Smooth muscle cell (in vitro differentiated cells): ENCODE data around the gene DUSP6. TPM values are rescaled to one million over a fixed set of nuclear protein-coding genes. Genes with fewer than 3 reads are reported as not detected.
A peak's percentile ranks its signal among the peaks of the same experiment; 100 is the strongest.

Experiments
- DNase-seq: peaks from one replicate; lab custom pipeline; 2025; ENCODE audit not compliant: unreplicated experiment; lab: John Stamatoyannopoulos, UW
- H2AFZ ChIP-seq: fragments of 200-600 bp; sonication (generic); 2 replicates; pipeline ENCODE4 v1.6.0; 2016; ENCODE audit warnings: antibody characterized with exemption, low read depth, mild to moderate bottlenecking
- H3F3A ChIP-seq: fragments of 200-600 bp; sonication (generic); 2 replicates; pipeline ENCODE4 v1.6.0; 2017; ENCODE audit warnings: antibody characterized with exemption, low read depth
- H3K27ac ChIP-seq: fragments of 200-600 bp; sonication (generic); 2 replicates; pipeline ENCODE4 v1.5.1; 2016; ENCODE audit warnings: low read depth, mild to moderate bottlenecking
- H3K27me3 ChIP-seq: fragments of 200-600 bp; sonication (generic); 2 replicates; pipeline ENCODE4 v1.6.1; 2016; ENCODE audit warnings: low read depth, mild to moderate bottlenecking
- H3K36me3 ChIP-seq: fragments of 200-600 bp; sonication (generic); 2 replicates; pipeline ENCODE4 v1.5.1; 2016; ENCODE audit warnings: low read depth
- H3K4me1 ChIP-seq: fragments of 200-600 bp; sonication (generic); 2 replicates; pipeline ENCODE4 v1.5.1; 2016; ENCODE audit warnings: low read depth
- H3K4me2 ChIP-seq: fragments of 200-600 bp; sonication (generic); 2 replicates; pipeline ENCODE4 v1.6.0; 2016; ENCODE audit warnings: mild to moderate bottlenecking
- H3K4me3 ChIP-seq: fragments of 200-600 bp; sonication (generic); 2 replicates; pipeline ENCODE4 v1.5.1; 2016; ENCODE audit warnings: mild to moderate bottlenecking
- H3K79me2 ChIP-seq: fragments of 200-600 bp; sonication (generic); 2 replicates; pipeline ENCODE4 v1.6.0; 2016; ENCODE audit warnings: low read depth, mild to moderate bottlenecking
- H3K9ac ChIP-seq: fragments of 200-600 bp; sonication (generic); 2 replicates; pipeline ENCODE4 v1.6.0; 2016; ENCODE audit warnings: low read depth
- H3K9me3 ChIP-seq: fragments of 200-600 bp; sonication (generic); replicated peaks from 2 replicates; pipeline ENCODE4 v1.5.1; 2016; ENCODE audit warnings: low read depth
- H4K20me1 ChIP-seq: fragments of 200-600 bp; sonication (generic); 2 replicates; pipeline ENCODE4 v1.6.0; 2016; ENCODE audit warnings: low read depth
- CTCF ChIP-seq: fragments of 200-600 bp; sonication (generic); IDR thresholded peaks from 2 replicates; pipeline ENCODE4 v1.5.1; 2017; ENCODE audit warnings: borderline replicate concordance, mild to moderate bottlenecking, antibody characterized with exemption; ENCODE audit not compliant: insufficient read depth, poor library complexity, severe bottlenecking
- WGBS: methylation state at CpG from one replicate; pipeline ENCODE4 v1.1.7; 2016; ENCODE audit warnings: low lambda C conversion rate; 5-methylcytosine and 5-hydroxymethylcytosine counted together
- polyA plus RNA-seq: library from polyadenylated mRNA; unstranded; fragments of >200 nt; fragmentation: Nextera tagmentation; extraction: Ambion mirVana; gene quantifications from 2 replicates; pipeline ENCODE4 v1.2.1, GENCODE V29; 2016
- total RNA-seq: library from RNA; depleted of rRNA; stranded (reverse); fragments of >200 nt; gene quantifications from 2 replicates; pipeline ENCODE4 v1.2.3, GENCODE V29; 2014

DUSP6 gene
- total and polyA plus RNA-seq, 2 experiments from 2014 or later, result 147 to 192 TPM

GRCh38 chr12:89335452-89336244 is 16.7 kb downstream of the DUSP6 start:
- Histone ChIP-seq H3K36me3 (peaks cover 1% of the 10 kb centered on the region), H2AFZ (no peak overlapping the region)

GRCh38 chr12:89334548-89335169 is 17.6 kb downstream of the DUSP6 start:
- no peaks in the 10 kb centered on the region for H3K79me2 ChIP-seq
- WGBS, result 36% methylated on average over 5 of the region's 5 CpGs
- peaks cover 6% of the 10 kb centered on the region for H3K36me3 ChIP-seq
- H3K9ac ChIP-seq, result no peak overlapping the region
- H3K4me2 ChIP-seq, result no peak overlapping the region
- H3F3A ChIP-seq, result peaks cover 4% of the 10 kb centered on the region
- peaks cover 4% of the 10 kb centered on the region for H3K9me3 ChIP-seq
- peak overlapping the region; percentile 13 for H2AFZ ChIP-seq
- TF ChIP-seq CTCF, result no peak
- no peak for DNase-seq
- peaks cover 4% of the 10 kb centered on the region for H3K4me1 ChIP-seq
- H3K27me3 ChIP-seq, result no peaks in the 10 kb centered on the region
- no peak overlapping the region for H3K27ac ChIP-seq
- H3K4me3 ChIP-seq, result no peak overlapping the region
- H4K20me1 ChIP-seq, result no peaks in the 10 kb centered on the region

More at GRCh38 chr12:89335452-89336244, 16.7 kb downstream of the DUSP6 start:
- H3K27me3 ChIP-seq, result no peaks in the 10 kb centered on the region
- H3K4me1 ChIP-seq, result peaks cover 4% of the 10 kb centered on the region
- no peak overlapping the region for H3K4me3 ChIP-seq
- peaks cover 4% of the 10 kb centered on the region for H3F3A ChIP-seq
- H3K9me3 ChIP-seq, result no peaks in the 10 kb centered on the region
- no peaks in the 10 kb centered on the region for H4K20me1 ChIP-seq
- H3K4me2 ChIP-seq, result no peak overlapping the region
- no peaks in the 10 kb centered on the region for H3K79me2 ChIP-seq
- 30% methylated on average over 5 of the region's 5 CpGs for WGBS
- H3K9ac ChIP-seq, result no peak overlapping the region
- DNase-seq, result no peak
- TF ChIP-seq CTCF, result no peak
- H3K27ac ChIP-seq, result no peak overlapping the region

- 68% methylated on average over 4 of the region's 4 CpGs for WGBS
- H4K20me1 ChIP-seq, result no peaks in the 10 kb centered on the region
- H3K27me3 ChIP-seq, result no peaks in the 10 kb centered on the region
- H3K4me1 ChIP-seq, result peaks cover 4% of the 10 kb centered on the region
- TF ChIP-seq CTCF, result no peak
- H3K9ac ChIP-seq, result no peak overlapping the region
- no peak overlapping the region for H3K27ac ChIP-seq
- DNase-seq, result no peak
- H2AFZ ChIP-seq, result no peak overlapping the region
- H3K79me2 ChIP-seq, result no peaks in the 10 kb centered on the region
- H3K4me3 ChIP-seq, result no peak overlapping the region
- H3K4me2 ChIP-seq, result no peak overlapping the region
- peaks cover 4% of the 10 kb centered on the region for H3K9me3 ChIP-seq
- peaks cover 4% of the 10 kb centered on the region for H3F3A ChIP-seq
- peaks cover 6% of the 10 kb centered on the region for H3K36me3 ChIP-seq
Measured at GRCh38 chr12:89333564-89334252, 18.6 kb downstream of the DUSP6 start.
